ENCODE measurements around the gene CACNA1B.

GRCh38 chr9:137984005-137984404, 106.4 kb downstream of the CACNA1B start:
- no peak for TF ChIP-seq CTCF (IDR thresholded peaks at IDR 0.05)
- TF ChIP-seq ZFX (IDR thresholded peaks at IDR 0.05; ENCODE audit: borderline replicate concordance), result no peak
